BJ (cell line): ENCODE measurements around the gene UBE3A. TPM values are rescaled to one million over a fixed set of nuclear protein-coding genes. Genes with fewer than 3 reads are reported as not detected.

Experiments
- CTCF ChIA-PET: fragments of 350-600 bp; formaldehyde crosslinking; extraction: SDS; loops from one replicate; lab custom pipeline; 2021; ENCODE audit warnings: antibody characterized with exemption, inconsistent platforms; lab: Yijun Ruan, JAX
- POLR2A ChIA-PET: fragments of 300-600 bp; sonication (Branson Sonifier 250); formaldehyde crosslinking; extraction: SDS; loops from one replicate; lab custom pipeline; 2021; ENCODE audit warnings: antibody characterized with exemption; lab: Charles Lee
- DNase-seq: peaks from one replicate; pipeline ENCODE4 v3.0.0-alpha.2; 2011; ENCODE audit warnings: low read depth
- H3K27me3 ChIP-seq: 2 replicates; pipeline ENCODE4 v1.6.0; 2011; ENCODE audit warnings: low read length; ENCODE audit not compliant: control insufficient read depth, insufficient read depth
- H3K36me3 ChIP-seq: 2 replicates; pipeline ENCODE4 v1.5.1; 2011; ENCODE audit warnings: low read length; ENCODE audit not compliant: control insufficient read depth, insufficient read depth
- H3K4me3 ChIP-seq: 2 replicates; pipeline ENCODE4 v1.5.1; 2011; ENCODE audit warnings: low read depth, mild to moderate bottlenecking, control low read depth, low read length
- polyA plus RNA-seq: library from polyadenylated mRNA; depleted of rRNA; stranded (reverse); fragments of >200 nt; gene quantifications from 2 replicates; pipeline ENCODE4 v1.2.3, GENCODE V29; 2011
- TF ChIP-seq, protein P1 (sequence below): IDR thresholded peaks from 2 replicates; pipeline ENCODE4 v1.5.1; 2011; ENCODE audit warnings: low read depth, mild to moderate bottlenecking, control low read depth, inconsistent platforms, low read length, moderate library complexity; ENCODE audit not compliant: insufficient read depth

Gene UBE3A
- polyA plus RNA-seq, 1 experiment: 23.5 TPM

DNA sequence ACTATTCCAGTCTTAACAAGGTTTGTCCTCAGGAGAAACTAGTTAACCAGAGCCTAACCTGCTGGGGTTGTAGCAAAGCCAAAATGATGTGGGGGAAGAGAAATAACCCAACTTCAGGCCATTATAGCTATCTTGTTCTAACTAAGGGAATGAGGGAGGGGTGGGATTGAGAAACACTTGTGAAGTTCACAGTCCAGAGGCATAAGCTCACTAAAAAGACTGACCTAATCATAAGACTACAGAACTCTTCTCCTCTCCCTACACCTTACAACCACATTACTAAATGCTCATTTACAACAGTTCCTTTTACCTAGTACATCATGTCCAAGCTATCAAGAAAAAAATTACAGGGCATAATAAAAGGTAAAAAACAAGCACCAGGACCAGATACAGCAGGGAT lies 52.8 kb downstream of the UBE3A start:
- H3K4me3 ChIP-seq: no peak overlapping the region
- H3K27me3 ChIP-seq: no peaks in the 10 kb centered on the region
- TF ChIP-seq, protein P1, sequence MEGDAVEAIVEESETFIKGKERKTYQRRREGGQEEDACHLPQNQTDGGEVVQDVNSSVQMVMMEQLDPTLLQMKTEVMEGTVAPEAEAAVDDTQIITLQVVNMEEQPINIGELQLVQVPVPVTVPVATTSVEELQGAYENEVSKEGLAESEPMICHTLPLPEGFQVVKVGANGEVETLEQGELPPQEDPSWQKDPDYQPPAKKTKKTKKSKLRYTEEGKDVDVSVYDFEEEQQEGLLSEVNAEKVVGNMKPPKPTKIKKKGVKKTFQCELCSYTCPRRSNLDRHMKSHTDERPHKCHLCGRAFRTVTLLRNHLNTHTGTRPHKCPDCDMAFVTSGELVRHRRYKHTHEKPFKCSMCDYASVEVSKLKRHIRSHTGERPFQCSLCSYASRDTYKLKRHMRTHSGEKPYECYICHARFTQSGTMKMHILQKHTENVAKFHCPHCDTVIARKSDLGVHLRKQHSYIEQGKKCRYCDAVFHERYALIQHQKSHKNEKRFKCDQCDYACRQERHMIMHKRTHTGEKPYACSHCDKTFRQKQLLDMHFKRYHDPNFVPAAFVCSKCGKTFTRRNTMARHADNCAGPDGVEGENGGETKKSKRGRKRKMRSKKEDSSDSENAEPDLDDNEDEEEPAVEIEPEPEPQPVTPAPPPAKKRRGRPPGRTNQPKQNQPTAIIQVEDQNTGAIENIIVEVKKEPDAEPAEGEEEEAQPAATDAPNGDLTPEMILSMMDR: no peak
- H3K36me3 ChIP-seq: no peaks in the 10 kb centered on the region
- ChIA-PET POLR2A (no interaction called here), CTCF (no interaction called here)
- no peak for DNase-seq

DNA sequence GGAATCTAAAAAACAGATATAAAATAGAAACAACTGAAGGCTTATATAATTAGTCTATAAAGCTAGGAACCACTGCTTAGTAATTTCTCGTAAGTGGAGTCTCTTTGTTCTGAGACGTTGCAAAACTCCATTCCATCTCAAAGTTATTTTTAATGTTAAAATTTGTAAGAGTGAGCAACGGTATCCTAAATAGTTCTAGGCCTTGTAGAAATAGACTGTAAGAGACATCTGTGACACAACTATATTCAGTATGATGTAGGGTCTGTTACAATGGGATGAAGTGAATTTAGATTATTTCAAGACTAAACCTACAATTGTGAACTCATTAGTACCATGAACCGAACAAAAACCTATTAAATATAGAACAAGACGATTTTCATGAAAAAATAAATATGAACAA lies 57.2 kb downstream of the UBE3A start:
- ChIA-PET CTCF (no interaction called here), POLR2A (no interaction called here)
- TF ChIP-seq, protein P1: no peak
- no peak for DNase-seq
- H3K27me3 ChIP-seq: no peaks in the 10 kb centered on the region
- H3K4me3 ChIP-seq: no peak overlapping the region
- no peaks in the 10 kb centered on the region for H3K36me3 ChIP-seq

DNA sequence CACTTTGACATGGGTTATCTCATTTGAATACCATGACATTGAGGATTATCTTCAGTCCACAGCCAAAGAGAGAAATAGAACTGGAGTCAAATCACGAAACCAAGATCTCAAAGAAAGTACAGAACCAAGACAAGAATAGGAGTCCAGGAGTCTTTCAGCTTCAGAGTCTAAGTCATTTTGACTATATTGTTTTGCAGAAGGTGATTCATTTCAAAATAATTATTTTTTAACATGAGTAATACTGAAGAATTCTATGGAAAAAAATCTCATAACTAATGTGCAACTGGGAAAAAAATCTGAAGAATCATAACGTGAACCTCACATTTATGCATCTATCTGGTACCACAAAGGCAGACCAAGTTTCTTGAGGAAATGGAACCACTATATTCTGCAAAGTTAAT lies 60.3 kb downstream of the UBE3A start:
- TF ChIP-seq, protein P1: no peak
- no peaks in the 10 kb centered on the region for H3K27me3 ChIP-seq
- peaks cover 1% of the 10 kb centered on the region; the same call in 1 of the 2 replicates for H3K36me3 ChIP-seq
- H3K4me3 ChIP-seq: no peak overlapping the region
- POLR2A ChIA-PET: no interaction called here
- no peak for DNase-seq
- CTCF ChIA-PET: interaction anchor here (1.0 to 1.5 kb wide), 3 partner anchors 10 to 33 kb away, joined by 3 read pairs; no protein-coding TSS in a partner anchor

DNA sequence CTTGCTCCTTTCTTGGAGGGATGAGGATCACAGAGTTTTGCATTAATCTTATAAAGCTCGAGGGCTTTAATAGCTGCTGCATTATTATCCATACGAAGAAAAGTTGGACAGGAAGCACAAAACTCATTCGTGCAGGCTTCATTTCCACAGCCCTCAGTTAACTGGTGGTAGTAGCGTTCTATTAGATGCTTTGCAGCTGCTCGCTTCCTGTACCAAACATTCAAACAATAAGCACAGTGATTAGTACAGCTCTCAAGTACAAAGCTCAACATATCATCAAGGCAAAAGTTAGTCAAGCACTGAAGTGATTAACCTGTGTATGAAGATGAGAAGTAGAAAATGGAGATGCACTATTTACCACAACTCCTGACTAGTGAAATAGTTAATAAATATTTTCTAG lies 63.3 kb downstream of the UBE3A start:
- DNase-seq: no peak
- H3K4me3 ChIP-seq: no peak overlapping the region
- H3K27me3 ChIP-seq: no peaks in the 10 kb centered on the region
- POLR2A ChIA-PET: no interaction called here
- peaks cover 5% of the 10 kb centered on the region for H3K36me3 ChIP-seq
- CTCF ChIA-PET: interaction anchor here (1.3 kb wide), 1 partner anchor 8 kb away, joined by 3 read pairs; no protein-coding TSS in a partner anchor
- TF ChIP-seq, protein P1: no peak

DNA sequence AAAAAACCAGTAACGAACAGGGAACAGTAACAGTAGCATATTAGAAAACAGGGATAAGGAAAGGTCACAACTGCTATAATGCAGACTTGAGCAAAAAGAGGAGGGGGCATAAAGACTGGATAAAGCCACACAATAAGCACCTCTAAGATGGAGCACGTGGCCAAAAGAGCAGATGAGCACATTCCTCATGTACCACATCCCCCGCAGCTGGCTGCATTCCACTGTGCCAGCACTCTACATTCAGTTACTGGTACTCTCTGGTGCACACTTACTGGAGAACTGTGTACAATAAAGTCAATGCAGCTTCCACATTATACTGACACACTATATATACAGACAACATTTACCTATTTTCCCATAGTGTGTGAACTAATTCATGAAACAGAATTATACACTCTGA lies 64.7 kb downstream of the UBE3A start:
- H3K36me3 ChIP-seq: peaks cover 7% of the 10 kb centered on the region
- ChIA-PET POLR2A (no interaction called here), CTCF (no interaction called here)
- TF ChIP-seq, protein P1: no peak
- no peak for DNase-seq
- H3K27me3 ChIP-seq: no peaks in the 10 kb centered on the region
- H3K4me3 ChIP-seq: no peak overlapping the region
